Liver (tissue), 9 donors: ENCODE data around the gene SNX3. TPM values are rescaled to one million over a fixed set of nuclear protein-coding genes. Genes with fewer than 3 reads are reported as not detected.

Source experiments
- DNase-seq: peaks from one replicate; pipeline ENCODE4 v3.0.0-alpha.2; 2017; ENCODE audit warnings: low spot score
- H3K27ac ChIP-seq, 2 donors: one replicate each; pipeline ENCODE4 v1.7.0; 2013; ENCODE audit warnings: inconsistent platforms in 2 of 2, low read length in 2 of 2, control low read depth in 1 of 2, low read depth in 1 of 2, mild to moderate bottlenecking in 1 of 2
- H3K27me3 ChIP-seq, 4 donors: one replicate each; pipeline versions ENCODE4 v1.6.1 to v1.7.0; 2013; ENCODE audit warnings: low read length in 3 of 4, inconsistent platforms in 1 of 4, mild to moderate bottlenecking in 1 of 4, moderate library complexity in 1 of 4; ENCODE audit not compliant: control insufficient read depth in 4 of 4, insufficient read depth in 4 of 4
- H3K36me3 ChIP-seq, 4 donors: one replicate each; pipeline versions ENCODE4 v1.6.1 to v1.7.0; 2013; ENCODE audit warnings: low read length in 3 of 4, mild to moderate bottlenecking in 3 of 4, low read depth in 1 of 4, moderate library complexity in 1 of 4; ENCODE audit not compliant: control insufficient read depth in 4 of 4, insufficient read depth in 3 of 4
- H3K4me1 ChIP-seq, 4 donors: one replicate each; pipeline versions ENCODE4 v1.6.1 to v1.7.0; 2013; ENCODE audit warnings: low read length in 3 of 4, mild to moderate bottlenecking in 3 of 4, moderate library complexity in 1 of 4; ENCODE audit not compliant: control insufficient read depth in 4 of 4, insufficient read depth in 4 of 4
- H3K4me3 ChIP-seq, 3 donors: one replicate each; pipeline versions ENCODE4 v1.6.1 to v1.7.0; 2013; ENCODE audit warnings: low read length in 3 of 3, control low read depth in 1 of 3, low read depth in 1 of 3, mild to moderate bottlenecking in 1 of 3
- H3K9ac ChIP-seq, 2 donors: one replicate each; pipeline ENCODE4 v1.7.0; 2013; ENCODE audit warnings: low read length in 2 of 2, mild to moderate bottlenecking in 2 of 2, moderate library complexity in 2 of 2, control low read depth in 1 of 2, low read depth in 1 of 2
- H3K9me3 ChIP-seq, 4 donors: one replicate each; pipeline versions ENCODE4 v1.6.1 to v1.7.0; 2013; ENCODE audit warnings: low read length in 3 of 4; ENCODE audit not compliant: control insufficient read depth in 4 of 4
- EGR1 ChIP-seq, 2 donors: IDR thresholded peaks; 2 replicates each; pipeline ENCODE4 v1.6.1; 2016 to 2018; ENCODE audit warnings: antibody characterized with exemption in 2 of 2, low read depth in 2 of 2
- FOXA1 ChIP-seq: IDR thresholded peaks from 2 replicates; pipeline ENCODE4 v1.6.1; 2016; ENCODE audit warnings: antibody characterized with exemption
- FOXA2 ChIP-seq: IDR thresholded peaks from 2 replicates; pipeline ENCODE4 v1.6.1; 2016; ENCODE audit warnings: antibody characterized with exemption
- GABPA ChIP-seq, 2 donors: IDR thresholded peaks in 1 of 2; conservative IDR thresholded peaks in 1 of 2; 2 replicates each; pipeline ENCODE4 v1.6.1; 2016; ENCODE audit warnings: antibody characterized with exemption in 2 of 2, mild to moderate bottlenecking in 1 of 2, moderate library complexity in 1 of 2
- HNF4A ChIP-seq, 2 donors: conservative IDR thresholded peaks; 2 replicates each; pipeline ENCODE4 v1.6.1; 2016; ENCODE audit warnings: antibody characterized with exemption in 2 of 2, mild to moderate bottlenecking in 2 of 2
- HNF4G ChIP-seq: IDR thresholded peaks from 2 replicates; pipeline ENCODE4 v1.6.1; 2016; ENCODE audit warnings: antibody characterized with exemption
- JUND ChIP-seq, 2 donors: IDR thresholded peaks; 2 replicates each; pipeline ENCODE4 v1.6.1; 2016; ENCODE audit warnings: antibody characterized with exemption in 2 of 2
- MAX ChIP-seq: IDR thresholded peaks from 2 replicates; pipeline ENCODE4 v1.6.1; 2016; ENCODE audit warnings: antibody characterized with exemption
- NR2F2 ChIP-seq: IDR thresholded peaks from 2 replicates; pipeline ENCODE4 v1.6.1; 2016; ENCODE audit warnings: antibody characterized with exemption
- RAD21 ChIP-seq, 2 donors: IDR thresholded peaks; 2 replicates each; pipeline ENCODE4 v1.6.1; 2016; ENCODE audit warnings: antibody characterized with exemption in 2 of 2, mild to moderate bottlenecking in 2 of 2
- REST ChIP-seq: IDR thresholded peaks from 2 replicates; pipeline ENCODE4 v1.6.1; 2016; ENCODE audit warnings: antibody characterized with exemption, mild to moderate bottlenecking
- RXRA ChIP-seq, 2 donors: IDR thresholded peaks; 2 replicates each; pipeline ENCODE4 v1.6.1; 2017 to 2018; ENCODE audit warnings: antibody characterized with exemption in 2 of 2, mild to moderate bottlenecking in 1 of 2
- SP1 ChIP-seq: IDR thresholded peaks from 2 replicates; pipeline ENCODE4 v1.6.1; 2018; ENCODE audit warnings: antibody characterized with exemption, mild to moderate bottlenecking
- TAF1 ChIP-seq: conservative IDR thresholded peaks from 2 replicates; pipeline ENCODE4 v1.6.1; 2016; ENCODE audit warnings: antibody characterized with exemption, mild to moderate bottlenecking
- YY1 ChIP-seq: IDR thresholded peaks from 2 replicates; pipeline ENCODE4 v1.6.1; 2016; ENCODE audit warnings: antibody characterized with exemption, mild to moderate bottlenecking
- ZBTB33 ChIP-seq: IDR thresholded peaks from 2 replicates; pipeline ENCODE4 v1.6.1; 2016; ENCODE audit warnings: antibody characterized with exemption
- WGBS: extraction: QIAGEN DNeasy Blood & Tissue Kit; methylation state at CpG from one replicate; pipeline ENCODE4 v1.1.7; 2013; 5-methylcytosine and 5-hydroxymethylcytosine counted together
- polyA plus RNA-seq, 2 donors: library from polyadenylated mRNA; stranded (reverse) in 1 of 2; unstranded in 1 of 2; fragments of 200-250 nt in 1 of 2; fragments of >200 nt in 1 of 2; fragmentation: Nextera tagmentation in 1 of 2; extraction: Ambion mirVana in 1 of 2; gene quantifications; one replicate each; pipeline versions ENCODE4 v1.2.1 to v1.2.3, GENCODE V29; 2013 to 2015
- total RNA-seq, 2 donors: library from RNA; depleted of rRNA; stranded (reverse); fragments of >200 nt; gene quantifications; one replicate each; pipeline ENCODE4 v1.2.3, GENCODE V29; 2014
- TF ChIP-seq, protein P1 (sequence below): IDR thresholded peaks from 2 replicates; pipeline ENCODE4 v1.6.1; 2016; ENCODE audit warnings: antibody characterized with exemption
- TF ChIP-seq, protein P2 (sequence below): fragments of 150-350 bp; IDR thresholded peaks from 2 replicates; pipeline ENCODE4 v1.5.1; 2017; ENCODE audit warnings: improper control_type of control experiment, low read depth, low read length; ENCODE audit not compliant: missing input control
- donor health status: healthy.
- donor health status: healthy.
- donor health status: healthy.
- donor health status: healthy.
- donor health status: healthy.

Gene SNX3
- total and polyA plus RNA-seq, 4 donors, result 67.9 to 161 (median 111) TPM

DNA sequence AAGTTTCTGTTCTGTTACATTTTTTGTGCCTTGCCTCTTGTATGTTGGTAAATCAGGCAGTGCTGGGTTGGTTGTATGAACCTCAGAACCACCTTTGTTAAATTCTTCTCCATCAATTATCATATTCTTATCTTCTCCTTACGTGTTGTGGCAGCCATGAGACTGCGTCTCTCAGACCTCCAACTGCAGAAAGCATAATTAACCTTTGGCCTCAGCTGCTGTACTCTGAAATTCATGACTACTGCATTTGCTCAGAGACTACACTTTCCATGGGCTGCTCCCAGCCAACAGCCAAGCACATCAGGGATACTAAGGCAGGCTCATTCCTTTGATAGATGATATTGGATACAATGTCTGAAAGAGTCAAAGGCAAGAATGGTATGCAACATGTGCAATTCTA lies 15.1 kb upstream of the SNX3 start:
- WGBS, result 75% methylated on average over 2 of the region's 2 CpGs

More for the DNA sequence above, 15.1 kb upstream of the SNX3 start:
- TF ChIP-seq RXRA (IDR thresholded peaks at IDR 0.05) (no peak), YY1 (no peak), HNF4G (no peak), MAX (no peak), FOXA2 (no peak), GABPA (IDR thresholded peaks at IDR 0.05 in 1 of 2, conservative IDR thresholded peaks at IDR 0.05 in 1 of 2) (no peak), SP1 (no peak), JUND (IDR thresholded peaks at IDR 0.05) (no peak), REST (no peak), FOXA1 (no peak), HNF4A (conservative IDR thresholded peaks at IDR 0.05) (no peak), NR2F2 (no peak), ZBTB33 (no peak), TAF1 (no peak), RAD21 (IDR thresholded peaks at IDR 0.05) (no peak), EGR1 (IDR thresholded peaks at IDR 0.05; ENCODE audit: low read depth in 2 of 2) (no peak)
- TF ChIP-seq, protein P1, sequence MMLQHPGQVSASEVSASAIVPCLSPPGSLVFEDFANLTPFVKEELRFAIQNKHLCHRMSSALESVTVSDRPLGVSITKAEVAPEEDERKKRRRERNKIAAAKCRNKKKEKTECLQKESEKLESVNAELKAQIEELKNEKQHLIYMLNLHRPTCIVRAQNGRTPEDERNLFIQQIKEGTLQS, result no peak
- TF ChIP-seq, protein P2, sequence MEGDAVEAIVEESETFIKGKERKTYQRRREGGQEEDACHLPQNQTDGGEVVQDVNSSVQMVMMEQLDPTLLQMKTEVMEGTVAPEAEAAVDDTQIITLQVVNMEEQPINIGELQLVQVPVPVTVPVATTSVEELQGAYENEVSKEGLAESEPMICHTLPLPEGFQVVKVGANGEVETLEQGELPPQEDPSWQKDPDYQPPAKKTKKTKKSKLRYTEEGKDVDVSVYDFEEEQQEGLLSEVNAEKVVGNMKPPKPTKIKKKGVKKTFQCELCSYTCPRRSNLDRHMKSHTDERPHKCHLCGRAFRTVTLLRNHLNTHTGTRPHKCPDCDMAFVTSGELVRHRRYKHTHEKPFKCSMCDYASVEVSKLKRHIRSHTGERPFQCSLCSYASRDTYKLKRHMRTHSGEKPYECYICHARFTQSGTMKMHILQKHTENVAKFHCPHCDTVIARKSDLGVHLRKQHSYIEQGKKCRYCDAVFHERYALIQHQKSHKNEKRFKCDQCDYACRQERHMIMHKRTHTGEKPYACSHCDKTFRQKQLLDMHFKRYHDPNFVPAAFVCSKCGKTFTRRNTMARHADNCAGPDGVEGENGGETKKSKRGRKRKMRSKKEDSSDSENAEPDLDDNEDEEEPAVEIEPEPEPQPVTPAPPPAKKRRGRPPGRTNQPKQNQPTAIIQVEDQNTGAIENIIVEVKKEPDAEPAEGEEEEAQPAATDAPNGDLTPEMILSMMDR, result no peak
- Histone ChIP-seq H3K27ac (no peak overlapping the region), H3K36me3 (no peaks in the 10 kb centered on the region), H3K9me3 (no peaks in the 10 kb centered on the region), H3K9ac (no peak overlapping the region), H3K4me1 (no peaks in the 10 kb centered on the region), H3K4me3 (no peak overlapping the region), H3K27me3 (no peaks in the 10 kb centered on the region)
- DNase-seq, result no peak
